Left lung (tissue), 10 donors: ENCODE measurements around the gene PLOD2. TPM values are rescaled to one million over a fixed set of nuclear protein-coding genes. Genes with fewer than 3 reads are reported as not detected.
A peak's percentile ranks its signal among the peaks of the same experiment; 100 is the strongest.

ENCODE experiments used
- ATAC-seq: fragments of 200-7000 bp; cut with Tn5 transposase; one replicate; pipeline ENCODE4 v1.9.1; 2020; ENCODE audit warnings: moderate library complexity
- DNase-seq, 4 donors: peaks; one replicate each; pipeline ENCODE4 v3.0.0-alpha.2; 2013 to 2020
- H3K27ac ChIP-seq, 2 donors: fragments of 200-600 bp; sonication (generic) in 1 of 2; one replicate each; pipeline versions ENCODE4 v1.5.0 to v1.8.0; 2020 to 2021
- H3K27me3 ChIP-seq, 2 donors: fragments of 200-600 bp; sonication (generic) in 1 of 2; one replicate each; pipeline versions ENCODE4 v1.5.0 to v1.8.0; 2020 to 2021
- H3K36me3 ChIP-seq, 2 donors: fragments of 200-600 bp; sonication (generic) in 1 of 2; one replicate each; pipeline versions ENCODE4 v1.5.0 to v1.8.0; 2020 to 2021
- H3K4me1 ChIP-seq, 2 donors: fragments of 200-600 bp; one replicate each; pipeline ENCODE4 v1.8.0; 2021
- H3K4me3 ChIP-seq, 2 donors: fragments of 200-600 bp; sonication (generic) in 1 of 2; one replicate each; pipeline versions ENCODE4 v1.5.0 to v1.8.0; 2020 to 2021; ENCODE audit warnings: mild to moderate bottlenecking in 1 of 2
- H3K9me3 ChIP-seq, 2 donors: fragments of 200-600 bp; sonication (generic) in 1 of 2; one replicate each; pipeline versions ENCODE4 v1.5.0 to v1.8.0; 2020 to 2021
- CTCF ChIP-seq, 2 donors: fragments of 200-600 bp; sonication (generic) in 1 of 2; IDR thresholded peaks; one replicate each; pipeline versions ENCODE4 v1.5.0 to v1.8.0; 2021; ENCODE audit warnings: antibody characterized with exemption in 2 of 2
- intact Hi-C, 2 donors: fragments of 100-400 bp; cut with DNase I; formaldehyde crosslinking; loops; one replicate each; pipeline versions ENCODE4 v1.11.2 to v1.14.2; 2022
- polyA plus RNA-seq, 6 donors: library from polyadenylated mRNA; unstranded; fragments of 120-200 nt; gene quantifications; one replicate each; pipeline ENCODE4 v1.2.1, GENCODE V29; 2013; ENCODE audit not compliant: insufficient read length in 6 of 6
- total RNA-seq, 2 donors: library from RNA; stranded (reverse); fragmentation: NEBNext Ultra II Directional; extraction: Animal tissue kit (Norgen Biotek cat#: 25700); gene quantifications; one replicate each; pipeline ENCODE4 v1.2.1, GENCODE V29; 2021
- donor health status: DM: no; HTN: yes; CAD: no.
- donor health status: DM: no; HTN: no; CAD: no.

Gene PLOD2
- total and polyA plus RNA-seq, 8 donors, result 41.9 to 98.6 (median 69.1) TPM

- peak in 2 of 4 donors; percentile 51 to 64 for DNase-seq
- peak; percentile 88 for ATAC-seq
- Histone ChIP-seq H3K36me3 (no peaks in the 10 kb centered on the region), H3K27me3 (no peaks in the 10 kb centered on the region), H3K4me1 (peaks cover 0 to under 1% of the 10 kb centered on the region in 2 donors), H3K4me3 (no peak overlapping the region), H3K27ac (no peak overlapping the region), H3K9me3 (no peaks in the 10 kb centered on the region)
- peak; percentile 64 to 67 for TF ChIP-seq CTCF (IDR thresholded peaks at IDR 0.05)
- intact Hi-C loops, result no loop called here
Measured at GRCh38 chr3:146189519-146190173, 28.7 kb upstream of the PLOD2 start.

- Histone ChIP-seq H3K4me1 (peaks cover 0 to 3% of the 10 kb centered on the region in 2 donors), H3K36me3 (no peaks in the 10 kb centered on the region), H3K4me3 (no peak overlapping the region), H3K27me3 (no peaks in the 10 kb centered on the region), H3K9me3 (no peaks in the 10 kb centered on the region), H3K27ac (no peak overlapping the region)
- DNase-seq, result peak in 1 of 4 donors; percentile 47
- peak; percentile 50 for ATAC-seq
- TF ChIP-seq CTCF (IDR thresholded peaks at IDR 0.05), result peak in 1 of 2 donors; percentile 49
- intact Hi-C loops, result no loop called here
Measured at GRCh38 chr3:146187334-146187950, 26.5 kb upstream of the PLOD2 start.

- no peaks in the 10 kb centered on the region for H3K27me3 ChIP-seq
- H3K9me3 ChIP-seq, result no peaks in the 10 kb centered on the region
- no peak overlapping the region for H3K27ac ChIP-seq
- intact Hi-C loops, result no loop called here
- DNase-seq (no peak), ATAC-seq (peak; percentile 52)
- no peak overlapping the region for H3K4me3 ChIP-seq
- no peaks in the 10 kb centered on the region for H3K36me3 ChIP-seq
- TF ChIP-seq CTCF (IDR thresholded peaks at IDR 0.05), result no peak
- H3K4me1 ChIP-seq, result peaks cover 0 to 3% of the 10 kb centered on the region in 2 donors
Measured at GRCh38 chr3:146184241-146185015, 23.4 kb upstream of the PLOD2 start.

- Histone ChIP-seq H3K4me3 (no peak overlapping the region), H3K4me1 (peaks cover 0 to 3% of the 10 kb centered on the region in 2 donors), H3K27ac (no peak overlapping the region), H3K36me3 (no peaks in the 10 kb centered on the region), H3K27me3 (no peaks in the 10 kb centered on the region), H3K9me3 (no peaks in the 10 kb centered on the region)
- DNase-seq, result no peak
- intact Hi-C loops, result no loop called here
- no peak for TF ChIP-seq CTCF (IDR thresholded peaks at IDR 0.05)
- no peak for ATAC-seq
Measured at GRCh38 chr3:146181216-146181615, 20.2 kb upstream of the PLOD2 start.

- DNase-seq (no peak), ATAC-seq (no peak)
- Histone ChIP-seq H3K9me3 (no peaks in the 10 kb centered on the region), H3K27me3 (no peaks in the 10 kb centered on the region), H3K4me3 (no peak overlapping the region), H3K4me1 (peaks cover 0 to 3% of the 10 kb centered on the region in 2 donors), H3K36me3 (no peaks in the 10 kb centered on the region), H3K27ac (no peak overlapping the region)
- intact Hi-C loops, result no loop called here
- no peak for TF ChIP-seq CTCF (IDR thresholded peaks at IDR 0.05)
Measured at GRCh38 chr3:146180376-146180775, 19.4 kb upstream of the PLOD2 start.
